Measurements from ENCODE around the gene KANK2. TPM values are rescaled to one million over a fixed set of nuclear protein-coding genes. Genes with fewer than 3 reads are reported as not detected.

Gene KANK2
- total and polyA plus RNA-seq, 10 of the 15 experiments (the other 5 are each of a cell fraction or from before 2014, with no cell fraction given), result 4.9 to 33.0 (median 21.0) TPM

GRCh38 chr19:11243798-11244169 is 46.4 kb upstream of the KANK2 start (continued):
- TF ChIP-seq PRDM15 (CRISPR knock-in tag; IDR thresholded peaks at IDR 0.05) (no peak), GABPA (IDR thresholded peaks at IDR 0.05; ENCODE audit: low read depth) (no peak), FOXK2 (IDR thresholded peaks at IDR 0.05) (no peak), E2F4 (IDR thresholded peaks at IDR 0.05; ENCODE audit: low read depth, low read length) (no peak), RELB (IDR thresholded peaks at IDR 0.05; ENCODE audit: low read depth) (no peak), NFYB (IDR thresholded peaks at IDR 0.05; ENCODE audit: insufficient read depth, low read depth, low read length) (no peak), SP1 (IDR thresholded peaks at IDR 0.05; ENCODE audit: low read depth, low read length) (no peak), SPI1 (IDR thresholded peaks at IDR 0.05; ENCODE audit: borderline replicate concordance, insufficient read depth, low read depth, low read length) (no peak), SKIL (IDR thresholded peaks at IDR 0.05; ENCODE audit: low read depth, poor library complexity, severe bottlenecking) (no peak), RAD21 (IDR thresholded peaks at IDR 0.05; ENCODE audit: insufficient read depth, low read depth, low read length) (no peak)

All from GM12878 (cell line).